ENCODE results near the gene B4GALT7.
A peak's percentile ranks its signal among the peaks of the same experiment; 100 is the strongest.

Gene B4GALT7

GRCh38 chr5:177593511-177593910, 6.4 kb upstream of the B4GALT7 start:
- TF ChIP-seq REST (IDR thresholded peaks at IDR 0.05; ENCODE audit: insufficient read depth in 1 of 2, low read depth in 2 of 2, low read length in 2 of 2), result no peak

GRCh38 chr5:177594071-177594470, 5.9 kb upstream of the B4GALT7 start:
- TF ChIP-seq FOXP2 (optimal IDR thresholded peaks at IDR 0.05; ENCODE audit: borderline replicate concordance, extremely low read depth, extremely low read length, insufficient read depth) (no peak), TAF1 (IDR thresholded peaks at IDR 0.05; ENCODE audit: borderline replicate concordance, insufficient read depth, low read length) (no peak), POLR2AphosphoS5 (IDR thresholded peaks at IDR 0.05; ENCODE audit: low read depth, low read length) (no peak), SIN3A (IDR thresholded peaks at IDR 0.05; ENCODE audit: borderline replicate concordance, insufficient read depth, low read length) (no peak), REST (IDR thresholded peaks at IDR 0.05; ENCODE audit: insufficient read depth in 1 of 2, low read depth in 2 of 2, low read length in 2 of 2) (no peak)

DNA sequence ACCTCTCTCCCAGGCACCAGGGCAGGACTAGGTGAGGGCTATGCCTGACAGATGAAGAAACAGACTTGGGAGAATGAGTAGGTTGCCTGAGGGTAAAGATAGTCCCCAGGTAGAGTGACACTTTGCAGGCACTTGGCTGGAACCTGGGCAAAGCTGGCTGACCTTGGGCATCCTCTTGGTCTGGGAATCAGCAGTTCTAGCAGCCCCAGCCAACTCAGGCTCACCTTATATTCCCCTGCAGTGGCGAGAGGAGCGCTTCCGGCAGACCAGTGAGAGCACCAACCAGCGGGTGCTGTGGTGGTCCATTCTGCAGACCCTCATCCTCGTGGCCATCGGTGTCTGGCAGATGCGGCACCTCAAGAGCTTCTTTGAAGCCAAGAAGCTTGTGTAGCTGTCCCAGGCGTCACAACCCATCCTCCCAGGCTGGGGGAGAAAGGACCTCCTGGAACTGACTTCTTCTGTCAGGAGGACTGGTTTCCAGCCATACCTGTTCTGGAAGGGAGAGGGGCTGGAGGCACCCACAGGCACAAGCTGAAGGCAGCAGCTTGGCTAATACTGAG, 4.8 kb upstream of the B4GALT7 start:
- TF ChIP-seq TAF1 (IDR thresholded peaks at IDR 0.05; ENCODE audit: borderline replicate concordance, insufficient read depth, low read length) (no peak), REST (IDR thresholded peaks at IDR 0.05; ENCODE audit: insufficient read depth in 1 of 2, low read depth in 2 of 2, low read length in 2 of 2) (no peak), SIN3A (IDR thresholded peaks at IDR 0.05; ENCODE audit: borderline replicate concordance, insufficient read depth, low read length) (no peak), FOXP2 (optimal IDR thresholded peaks at IDR 0.05; ENCODE audit: borderline replicate concordance, extremely low read depth, extremely low read length, insufficient read depth) (no peak)

DNA sequence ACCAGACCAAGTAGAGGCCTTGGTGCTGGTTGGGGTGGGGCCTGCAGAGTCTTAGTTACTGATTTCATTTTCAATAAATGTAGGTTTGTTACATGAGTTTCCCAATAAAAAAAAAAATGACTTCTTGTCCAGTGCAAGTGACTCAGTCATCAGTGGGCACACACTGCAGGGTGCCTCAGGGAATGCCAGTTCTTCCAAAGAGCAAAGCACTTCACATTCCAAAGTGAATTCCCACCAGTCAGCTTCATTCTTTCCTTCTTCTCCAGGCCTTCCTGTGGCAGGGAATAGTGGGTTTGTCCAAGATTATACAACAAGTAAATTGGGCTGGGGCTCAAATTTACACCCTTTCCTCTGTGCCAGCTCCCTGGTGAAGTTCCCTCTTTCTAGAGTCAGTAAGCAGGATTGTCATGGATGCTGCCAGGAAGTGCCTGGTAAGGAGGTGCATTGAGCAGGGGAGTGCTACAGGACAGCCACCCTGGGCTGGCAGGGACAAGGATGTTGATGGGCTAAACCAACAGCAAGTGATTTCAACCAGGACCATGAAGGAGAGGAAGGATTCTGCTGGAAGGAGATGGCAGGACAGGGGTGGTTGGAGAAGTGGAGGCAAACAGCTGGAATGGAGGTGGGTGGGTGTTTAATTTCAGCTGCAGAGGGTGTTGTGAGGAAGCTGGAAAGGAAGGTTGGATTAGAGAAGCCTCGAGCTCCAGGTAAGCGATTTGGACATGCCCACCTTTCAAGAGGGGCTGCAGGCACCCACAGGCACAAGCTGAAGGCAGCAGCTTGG, 3.7 kb upstream of the B4GALT7 start:
- TF ChIP-seq POLR2AphosphoS5 (IDR thresholded peaks at IDR 0.05; ENCODE audit: low read depth, low read length) (0 out of 2 replicates have a peak, but pooled peaks have one; percentile 14), FOXP2 (optimal IDR thresholded peaks at IDR 0.05; ENCODE audit: borderline replicate concordance, extremely low read depth, extremely low read length, insufficient read depth) (no peak)

DNA sequence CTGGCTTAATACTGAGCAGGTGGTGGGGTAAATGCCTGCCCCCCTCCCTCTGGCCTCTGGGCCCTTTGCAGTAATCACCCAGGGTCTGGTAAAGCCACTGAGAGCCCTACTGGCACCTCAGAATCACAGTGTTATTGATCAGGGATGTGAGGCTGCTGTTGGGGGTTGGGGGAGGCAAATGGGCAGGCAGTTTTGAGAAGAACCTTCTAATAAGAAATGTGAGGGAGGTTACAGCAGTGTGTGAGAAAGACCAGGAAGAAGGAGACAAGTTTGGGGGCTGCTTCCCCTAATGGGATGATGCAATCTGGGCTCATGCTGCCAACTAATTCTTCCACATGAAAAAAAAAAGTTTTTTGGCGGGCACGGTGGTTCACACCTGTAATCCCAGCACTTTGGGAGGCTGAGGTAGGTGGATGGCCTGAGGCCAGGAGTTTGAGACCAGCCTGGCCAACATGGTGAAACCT, 3.1 kb upstream of the B4GALT7 start:
- no peak for TF ChIP-seq POLR2AphosphoS5 (IDR thresholded peaks at IDR 0.05; ENCODE audit: low read depth, low read length)
- TF ChIP-seq SIN3A (IDR thresholded peaks at IDR 0.05; ENCODE audit: borderline replicate concordance, insufficient read depth, low read length), result no peak
- no peak for TF ChIP-seq REST (IDR thresholded peaks at IDR 0.05; ENCODE audit: insufficient read depth in 1 of 2, low read depth in 2 of 2, low read length in 2 of 2)
- no peak for TF ChIP-seq TAF1 (IDR thresholded peaks at IDR 0.05; ENCODE audit: borderline replicate concordance, insufficient read depth, low read length)
- TF ChIP-seq FOXP2 (optimal IDR thresholded peaks at IDR 0.05; ENCODE audit: borderline replicate concordance, extremely low read depth, extremely low read length, insufficient read depth), result no peak
